B cell (primary cell): ENCODE data around the gene TMEM250.

Experiments
- CTCF ChIP-seq: fragments of 200-600 bp; IDR thresholded peaks from one replicate; pipeline ENCODE4 v1.8.0; 2022; ENCODE audit warnings: antibody characterized with exemption, mild to moderate bottlenecking
- EZH2 ChIP-seq: IDR thresholded peaks from 2 replicates; pipeline ENCODE4 v1.6.1; 2012; ENCODE audit warnings: borderline replicate concordance, low read depth, mild to moderate bottlenecking, moderate library complexity, low read length; ENCODE audit not compliant: insufficient read depth, poor library complexity, severe bottlenecking

GRCh38 chr9:136163248-136163850 lies 44.7 kb upstream of the TMEM250 start:
- TF ChIP-seq CTCF, result no peak
- no peak for TF ChIP-seq EZH2
